HG02571 (cell line): ENCODE measurements around the gene ACRBP.
A peak's percentile ranks its signal among the peaks of the same experiment; 100 is the strongest.

ENCODE experiments used
- ATAC-seq: cut with Tn5 transposase; IDR thresholded peaks from one replicate; pipeline ENCODE4 v1.9.1; 2021; ENCODE audit warnings: mild to moderate bottlenecking, moderate library complexity; ENCODE audit not compliant: unreplicated experiment

Gene ACRBP

GRCh38 chr12:6650832-6651231 lies 3.6 kb upstream of the ACRBP start:
- no peak for ATAC-seq

- ATAC-seq = no peak
Observed at GRCh38 chr12:6646276-6647082, 753 bp downstream of the ACRBP start.

DNA sequence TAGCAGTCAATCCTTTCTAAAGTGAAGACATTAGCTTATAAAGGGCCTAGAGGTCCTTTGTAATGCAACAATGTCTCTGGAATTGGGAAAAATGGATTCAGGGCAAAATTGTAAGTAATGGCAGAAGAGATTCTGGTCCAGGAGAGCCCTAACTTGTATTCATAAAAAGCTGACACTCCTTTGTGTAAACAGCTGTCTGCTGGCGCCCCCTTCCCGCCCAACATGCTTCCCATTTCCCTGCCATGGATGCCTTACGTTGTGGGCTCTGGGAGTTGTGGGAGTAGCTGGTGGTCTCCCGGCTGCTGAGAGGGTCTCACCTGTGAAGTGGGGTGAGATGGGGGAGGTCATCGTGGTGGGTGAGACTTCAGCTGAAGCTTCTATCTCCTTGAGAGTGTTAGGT lies 2.3 kb downstream of the ACRBP start:
- no peak for ATAC-seq

- no peak for ATAC-seq
Observed at GRCh38 chr12:6644257-6644596, 3.0 kb downstream of the ACRBP start.

DNA sequence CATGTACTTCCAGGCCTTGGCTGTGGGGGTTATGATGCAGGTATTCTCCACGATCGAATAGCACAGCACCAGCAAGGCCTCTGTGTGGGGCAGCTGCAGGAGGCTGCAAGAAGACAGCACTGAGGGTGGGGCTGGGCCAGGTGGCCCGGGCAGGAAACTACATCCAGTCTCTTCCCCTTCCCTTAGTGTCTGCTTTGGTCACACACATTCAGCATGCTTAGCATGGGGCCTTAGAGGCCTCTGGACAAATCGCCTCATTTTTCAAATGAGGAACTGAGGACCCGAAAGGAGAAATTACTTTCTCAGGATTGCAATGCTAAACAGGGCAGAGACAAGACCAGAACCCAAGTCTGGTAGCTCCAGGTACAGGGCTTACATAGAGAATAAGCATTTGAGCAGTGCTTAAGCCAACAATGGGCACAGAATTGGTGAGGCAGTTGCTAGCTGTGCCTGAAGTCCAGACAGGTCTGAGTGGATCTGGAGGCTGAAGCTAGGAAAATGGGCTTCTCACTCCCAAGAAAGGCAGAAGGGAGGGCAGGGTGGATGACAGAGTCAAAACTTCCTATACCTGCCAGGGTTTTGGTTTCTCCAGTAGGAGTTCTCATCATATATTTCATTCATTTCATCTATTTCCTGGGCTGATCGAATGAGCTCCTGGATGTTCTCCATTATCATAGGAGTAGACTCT lies 3.5 kb downstream of the ACRBP start:
- no peak for ATAC-seq

GRCh38 chr12:6641131-6641530 lies 6.1 kb downstream of the ACRBP start:
- ATAC-seq = no peak

DNA sequence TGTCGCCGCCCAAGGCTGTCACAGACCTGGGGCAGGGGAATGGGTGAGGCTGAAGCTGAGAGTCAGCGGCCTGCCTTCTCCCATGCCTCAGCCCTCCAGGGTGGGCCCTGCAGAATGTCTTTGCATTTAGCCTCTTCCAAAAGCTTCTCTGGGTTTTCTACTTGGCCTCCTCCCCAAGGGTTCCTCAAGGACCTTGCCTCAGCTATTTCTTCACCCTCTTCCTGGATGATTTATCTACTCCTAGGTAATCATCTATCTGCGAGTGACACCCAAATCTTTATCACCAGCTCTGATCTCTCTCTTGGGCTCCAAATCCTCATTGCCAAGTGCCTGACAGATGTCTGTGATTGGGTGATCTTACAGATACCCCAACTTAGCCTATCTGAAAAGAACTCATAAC lies 6.7 kb downstream of the ACRBP start:
- ATAC-seq = no peak

DNA sequence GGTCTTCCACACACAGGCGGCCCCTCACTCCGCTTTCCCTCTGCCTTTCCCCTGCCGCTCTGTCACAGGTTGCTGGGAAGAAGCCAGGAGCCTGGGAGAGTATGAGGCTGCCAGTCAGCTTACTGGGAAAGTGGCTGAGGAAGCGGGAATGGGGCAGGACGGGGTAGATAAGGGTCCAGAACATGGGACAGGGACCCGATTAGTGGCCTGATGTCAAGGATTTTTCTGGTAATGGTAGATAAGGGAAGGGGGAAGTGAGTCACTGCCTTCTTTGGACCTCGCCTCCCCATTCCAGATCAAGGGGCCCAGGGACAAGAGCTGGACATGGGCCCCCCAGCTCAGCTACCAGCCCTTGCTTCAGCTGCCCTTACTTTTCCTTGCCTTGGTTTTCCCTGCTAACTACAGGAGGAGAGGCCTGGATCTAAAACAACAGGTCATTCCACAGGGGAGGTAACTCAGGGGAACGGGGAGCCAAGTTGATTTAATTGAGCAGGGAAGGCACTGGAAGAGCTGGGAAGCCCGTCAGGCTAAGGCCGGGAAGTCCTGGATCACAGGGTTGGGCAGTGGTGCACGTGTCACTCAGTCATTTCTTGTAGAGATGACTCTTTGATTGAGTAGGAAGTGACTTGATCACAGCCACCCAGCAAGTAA lies 8.0 kb downstream of the ACRBP start:
- no peak for ATAC-seq

- no peak for ATAC-seq
Observed at GRCh38 chr12:6638305-6638704, 8.9 kb downstream of the ACRBP start.

- no peak for ATAC-seq
Observed at GRCh38 chr12:6635856-6636531, 11.2 kb downstream of the ACRBP start, which contains the start of gene LPAR5. Gene LPAR5, minus strand, starts transcription at chr12:6635959. Its CDS starts 14,711 bp downstream, at chr12:6621248.

GRCh38 chr12:6635375-6635855 lies 11.8 kb downstream of the ACRBP start:
- no peak for ATAC-seq

GRCh38 chr12:6632026-6632983 lies 14.9 kb downstream of the ACRBP start:
- peak; percentile 53 for ATAC-seq

- no peak for ATAC-seq
Observed at GRCh38 chr12:6631549-6631961, 15.7 kb downstream of the ACRBP start.

DNA sequence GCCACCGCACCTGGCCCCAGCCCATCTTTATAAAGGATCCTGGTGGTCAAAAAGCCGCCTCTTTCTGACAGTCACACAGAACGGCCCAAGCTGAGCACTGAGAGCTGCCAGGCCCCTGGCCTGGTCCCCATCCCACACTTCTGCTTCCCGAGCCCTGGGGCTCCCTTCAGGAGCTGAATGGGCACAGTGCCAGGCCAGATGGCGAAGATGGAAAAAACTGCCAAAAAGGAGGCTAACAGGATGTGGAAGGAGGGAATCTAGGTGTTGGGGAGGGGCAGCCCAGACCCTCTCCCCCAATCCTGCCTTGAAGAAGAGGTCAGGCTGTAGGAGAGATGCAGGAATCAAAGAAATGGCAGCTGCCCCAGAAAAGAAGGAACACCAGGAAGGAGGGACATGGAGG lies 16.5 kb downstream of the ACRBP start:
- no peak for ATAC-seq

GRCh38 chr12:6627616-6628015 lies 19.6 kb downstream of the ACRBP start:
- no peak for ATAC-seq

DNA sequence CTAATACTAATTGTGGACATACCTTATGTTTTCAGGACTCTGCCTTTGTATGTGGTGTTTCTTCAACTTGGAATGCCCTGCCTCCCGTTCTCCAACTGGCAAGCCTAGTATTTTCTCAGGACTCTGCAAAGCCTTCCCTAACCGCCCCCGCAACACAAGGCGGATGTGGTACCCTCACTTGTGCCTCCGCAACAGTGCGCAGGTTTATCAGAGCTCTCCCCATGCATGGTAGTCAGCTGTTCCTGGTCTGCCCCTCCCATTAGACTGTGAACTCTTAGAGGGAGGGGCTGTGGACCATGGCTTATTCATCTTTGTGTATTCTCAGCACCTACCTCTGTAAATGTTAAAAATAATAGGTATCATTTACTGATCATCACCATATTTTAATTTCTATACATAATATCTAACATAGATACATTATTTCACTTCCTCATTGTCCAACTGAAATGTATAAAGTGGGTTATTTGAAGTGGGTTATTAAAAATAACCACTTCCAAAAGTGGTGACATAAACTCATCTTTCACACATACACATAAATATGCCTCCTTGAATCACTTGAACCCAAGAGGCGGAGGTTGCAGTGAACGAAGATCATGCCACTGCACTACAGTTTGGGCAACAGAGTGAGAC lies 20.5 kb downstream of the ACRBP start:
- ATAC-seq = no peak

GRCh38 chr12:6620885-6621274 lies 26.4 kb downstream of the ACRBP start:
- ATAC-seq = no peak

DNA sequence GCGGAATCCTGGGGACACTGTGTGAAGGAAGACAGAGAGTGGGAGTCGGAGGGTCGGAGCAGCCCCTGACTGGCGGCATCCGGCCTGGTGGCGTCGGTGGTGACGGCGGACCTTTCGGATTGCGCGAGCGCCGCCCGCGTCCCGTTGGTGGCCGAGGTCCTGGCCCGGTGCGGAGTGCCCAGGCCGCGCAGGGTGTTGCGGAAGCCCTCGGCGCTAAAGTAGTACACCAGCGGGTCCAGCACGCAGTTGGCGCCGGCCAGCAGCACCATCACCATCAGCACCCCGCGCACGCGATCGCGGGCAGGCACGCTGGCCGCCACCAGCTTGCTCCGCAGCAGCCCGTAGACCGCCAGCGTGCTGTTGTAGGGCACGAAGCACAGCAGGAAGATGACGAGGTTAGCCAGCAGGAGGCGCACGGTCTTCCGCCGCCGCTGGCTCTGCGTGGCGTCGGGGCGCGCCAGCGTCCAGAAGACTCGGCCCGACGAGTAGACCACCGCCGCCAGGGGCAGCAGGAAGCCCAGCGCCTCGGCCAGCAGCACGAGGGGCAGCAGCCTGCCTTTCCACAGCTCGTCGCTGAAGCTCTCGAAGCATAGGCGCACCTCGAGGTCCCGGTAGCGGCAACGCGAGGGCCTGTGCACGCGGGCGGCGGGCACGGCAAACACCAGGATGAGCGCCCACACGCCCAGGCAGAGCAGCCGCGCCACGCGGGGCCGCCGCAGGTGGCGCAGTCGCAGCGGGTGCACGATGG lies 26.9 kb downstream of the ACRBP start:
- no peak for ATAC-seq
